H1 (cell line): ENCODE measurements around the gene AKIRIN2.

ENCODE experiments used
- CREB1 ChIP-seq: IDR thresholded peaks from 2 replicates; pipeline ENCODE4 v1.6.1; 2012; ENCODE audit warnings: inconsistent platforms
- CTCF ChIP-seq, 3 experiments: IDR thresholded peaks; 1 replicate in 2 of 3; 2 replicates in 1 of 3; pipeline versions ENCODE4 v1.5.1 to v1.6.1; 2011; ENCODE audit warnings: low read length in 3 of 3, mild to moderate bottlenecking in 3 of 3, inconsistent platforms in 2 of 3, low read depth in 1 of 3, moderate library complexity in 1 of 3; ENCODE audit not compliant: insufficient read depth in 1 of 3; ENCODE audit errors: control extremely low read depth in 1 of 3
- EP300 ChIP-seq, 2 experiments: IDR thresholded peaks; 1 replicate in 1 of 2; 2 replicates in 1 of 2; pipeline ENCODE4 v1.6.1; 2011 to 2012; ENCODE audit warnings: low read depth in 2 of 2, low read length in 2 of 2, mild to moderate bottlenecking in 2 of 2, borderline replicate concordance in 1 of 2, inconsistent platforms in 1 of 2, moderate library complexity in 1 of 2
- HDAC6 ChIP-seq: IDR thresholded peaks from one replicate; pipeline ENCODE4 v1.7.1; 2012; ENCODE audit warnings: low read depth, mild to moderate bottlenecking, inconsistent platforms, low read length, moderate library complexity
- NRF1 ChIP-seq: IDR thresholded peaks from 2 replicates; pipeline ENCODE4 v1.6.1; 2011; ENCODE audit warnings: mild to moderate bottlenecking, low read depth, low read length, improper control_type of control experiment
- POLR2A ChIP-seq, 2 experiments: IDR thresholded peaks; 1 replicate in 1 of 2; 2 replicates in 1 of 2; pipeline ENCODE4 v1.6.1; 2011; ENCODE audit warnings: low read depth in 2 of 2, low read length in 2 of 2, mild to moderate bottlenecking in 2 of 2; ENCODE audit errors: control extremely low read depth in 1 of 2
- SIN3A ChIP-seq, 2 experiments: IDR thresholded peaks in 1 of 2; conservative IDR thresholded peaks in 1 of 2; 2 replicates each; pipeline ENCODE4 v1.6.1; 2011 to 2012; ENCODE audit warnings: low read length in 2 of 2, improper control_type of control experiment in 1 of 2, low read depth in 1 of 2, mild to moderate bottlenecking in 1 of 2

DNA sequence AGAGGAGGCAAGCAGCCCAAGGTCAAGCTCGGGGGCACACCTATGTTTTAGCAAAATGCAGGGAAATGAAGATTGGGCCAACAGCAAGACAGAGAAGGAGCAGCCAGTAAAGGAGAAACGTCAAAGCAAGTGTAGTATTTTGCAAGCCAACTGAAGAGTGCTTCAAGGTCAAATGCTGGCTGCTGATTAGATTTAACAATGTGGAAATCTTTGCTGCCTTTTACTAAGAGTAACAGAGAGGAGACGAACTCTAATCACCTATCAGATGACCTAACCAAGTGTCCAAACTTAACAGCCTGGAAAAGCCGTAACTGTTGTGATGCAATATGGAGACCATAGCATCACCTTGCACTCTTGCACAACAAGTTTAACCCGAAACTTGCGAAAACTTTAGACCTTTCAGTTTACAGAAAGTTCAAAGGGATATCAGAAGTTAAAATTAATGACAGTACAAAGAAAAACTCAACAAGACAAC lies 30.4 kb downstream of the AKIRIN2 start:
- no peak for TF ChIP-seq CTCF (IDR thresholded peaks at IDR 0.05; ENCODE audit: control extremely low read depth in 1 of 3, insufficient read depth in 1 of 3, low read depth in 1 of 3, low read length in 3 of 3)
- no peak for TF ChIP-seq EP300 (IDR thresholded peaks at IDR 0.05; ENCODE audit: borderline replicate concordance in 1 of 2, low read depth in 2 of 2, low read length in 2 of 2)
- TF ChIP-seq NRF1, result no peak
- no peak for TF ChIP-seq POLR2A (IDR thresholded peaks at IDR 0.05; ENCODE audit: control extremely low read depth in 1 of 2, low read depth in 2 of 2, low read length in 2 of 2)
- TF ChIP-seq HDAC6, result no peak
- TF ChIP-seq CREB1, result no peak
- no peak for TF ChIP-seq SIN3A (conservative IDR thresholded peaks at IDR 0.05 in 1 of 2, IDR thresholded peaks at IDR 0.05 in 1 of 2; ENCODE audit: low read depth in 1 of 2, low read length in 2 of 2)
